Ovary (tissue), 9 donors: ENCODE data around the gene KLHL6. TPM values are rescaled to one million over a fixed set of nuclear protein-coding genes. Genes with fewer than 3 reads are reported as not detected.

ENCODE experiments used
- DNase-seq, 5 donors: peaks; one replicate each; pipeline ENCODE4 v3.0.0-alpha.2; 2019 to 2020
- H3K27ac ChIP-seq, 2 donors: fragments of 200-600 bp; one replicate each; pipeline versions ENCODE4 v1.5.1 to v1.8.0; 2019 to 2022
- H3K27me3 ChIP-seq: fragments of 200-600 bp; one replicate; pipeline ENCODE4 v1.8.0; 2022
- H3K36me3 ChIP-seq: fragments of 200-600 bp; sonication (generic); one replicate; pipeline ENCODE4 v1.5.1; 2019
- H3K4me1 ChIP-seq: one replicate; pipeline ENCODE4 v1.8.1; 2013; ENCODE audit warnings: mild to moderate bottlenecking, moderate library complexity; ENCODE audit not compliant: insufficient read depth
- H3K4me3 ChIP-seq: fragments of 200-600 bp; sonication (generic); one replicate; pipeline ENCODE4 v1.5.1; 2017
- H3K9me3 ChIP-seq, 2 donors: fragments of 200-600 bp in 1 of 2; sonication (generic) in 1 of 2; one replicate each; pipeline versions ENCODE4 v1.5.1 to v1.8.1; 2013 to 2019; ENCODE audit warnings: mild to moderate bottlenecking in 1 of 2, moderate library complexity in 1 of 2
- CTCF ChIP-seq, 3 donors: fragments of 450-650 bp in 2 of 3; fragments of 200-600 bp in 1 of 3; IDR thresholded peaks; one replicate each; pipeline versions ENCODE4 v1.5.1 to v1.8.0; 2016 to 2022; ENCODE audit warnings: antibody characterized with exemption in 3 of 3, mild to moderate bottlenecking in 1 of 3
- EP300 ChIP-seq: sonication (generic); formaldehyde crosslinking; IDR thresholded peaks from one replicate; pipeline ENCODE4 v1.6.1; 2017; ENCODE audit warnings: antibody characterized with exemption
- POLR2A ChIP-seq: fragments of 450-650 bp; IDR thresholded peaks from one replicate; pipeline ENCODE4 v1.6.1; 2017; ENCODE audit warnings: antibody characterized with exemption, mild to moderate bottlenecking, moderate library complexity
- WGBS, 3 donors: extraction: QIAGEN DNeasy Blood & Tissue Kit in 1 of 3; methylation state at CpG; one replicate each; pipeline versions ENCODE4 v1.1.5 to v1.1.7; 2013 to 2017; 5-methylcytosine and 5-hydroxymethylcytosine counted together
- intact Hi-C, 4 donors: fragments of 100-400 bp; cut with DNase I; formaldehyde crosslinking; loops; one replicate each; pipeline versions ENCODE4 v1.11.0 to v1.15.1; 2022 to 2023
- polyA plus RNA-seq, 2 donors: library from polyadenylated mRNA; stranded (reverse); fragments of 200-250 nt in 1 of 2; fragments of 350-450 nt in 1 of 2; fragmentation: Illumina TruSeq in 1 of 2; extraction: RNeasy Lipid Tissue Mini Kit (QIAGEN cat#74804) in 1 of 2; gene quantifications; one replicate each; pipeline ENCODE4 v1.2.3, GENCODE V29; 2013 to 2014
- total RNA-seq, 7 donors: library from RNA; depleted of rRNA in 2 of 7; stranded (reverse); fragments of >200 nt in 2 of 7; fragmentation: NEBNext Ultra II Directional in 3 of 7; extraction: Animal tissue kit (Norgen Biotek cat#: 25700) in 3 of 7; gene quantifications; one replicate each; pipeline versions ENCODE4 v1.1.0 to v1.2.4, GENCODE V29; 2016 to 2023
- donor health status: DM: no; HTN: no; CAD: no; lungs with moderate emphysema.
- donor health status: DM: no; HTN: no; CAD: no.
- donor health status: Bipolar disorder and iron deficiency.
- donor health status: DM: yes; HTN: yes; CAD: no.
- donor health status: DM: no; HTN: no; CAD: no.
- donor health status: DM: yes; HTN: yes; CAD: no.

KLHL6 gene
- total and polyA plus RNA-seq, 9 donors, result 0.21 to 3.9 (median 0.92) TPM

GRCh38 chr3:183579967-183580900, 24.7 kb upstream of the KLHL6 start:
- intact Hi-C loops, result no loop called here
- no peaks in the 10 kb centered on the region for H3K27me3 ChIP-seq
- H3K27ac ChIP-seq, result peak overlapping the region; percentile 33 to 62
- TF ChIP-seq EP300, result no peak
- no peak for TF ChIP-seq POLR2A
- TF ChIP-seq CTCF (IDR thresholded peaks at IDR 0.05), result no peak
- no peaks in the 10 kb centered on the region for H3K36me3 ChIP-seq
- H3K9me3 ChIP-seq, result no peaks in the 10 kb centered on the region
- peak; percentile 55 to 71 (median 62) for DNase-seq
- 3 to 11% (median 6%) methylated on average over 17 of the region's 17 CpGs for WGBS, 3 donors
- peaks cover 39% of the 10 kb centered on the region for H3K4me1 ChIP-seq
- no peak overlapping the region for H3K4me3 ChIP-seq

GRCh38 chr3:183578179-183578578, 22.7 kb upstream of the KLHL6 start:
- no peaks in the 10 kb centered on the region for H3K36me3 ChIP-seq
- TF ChIP-seq CTCF (IDR thresholded peaks at IDR 0.05) (no peak), POLR2A (no peak), EP300 (no peak)
- H3K27me3 ChIP-seq, result no peaks in the 10 kb centered on the region
- intact Hi-C loops, result no loop called here
- no peak overlapping the region for H3K27ac ChIP-seq
- peaks cover 22% of the 10 kb centered on the region for H3K4me1 ChIP-seq
- no peak for DNase-seq
- H3K9me3 ChIP-seq, result no peaks in the 10 kb centered on the region
- WGBS, 3 donors, result 93 to 98% (median 95%) methylated on average over 3 of the region's 3 CpGs
- H3K4me3 ChIP-seq, result no peak overlapping the region

GRCh38 chr3:183577346-183577745, 21.8 kb upstream of the KLHL6 start:
- WGBS, 3 donors, result 84 to 92% (median 90%) methylated on average over 3 of the region's 3 CpGs
- Histone ChIP-seq H3K9me3 (no peaks in the 10 kb centered on the region), H3K36me3 (no peaks in the 10 kb centered on the region), H3K27me3 (no peaks in the 10 kb centered on the region), H3K4me1 (peaks cover 18% of the 10 kb centered on the region), H3K4me3 (no peak overlapping the region), H3K27ac (no peak overlapping the region)
- intact Hi-C loops, result no loop called here
- TF ChIP-seq CTCF (IDR thresholded peaks at IDR 0.05) (no peak), POLR2A (no peak), EP300 (no peak)
- no peak for DNase-seq

GRCh38 chr3:183576487-183577107, 21.1 kb upstream of the KLHL6 start:
- WGBS, 3 donors, result 24 to 30% (median 24%) methylated on average over 6 of the region's 6 CpGs
- no peak for TF ChIP-seq POLR2A
- no peak for TF ChIP-seq EP300
- no peak for TF ChIP-seq CTCF (IDR thresholded peaks at IDR 0.05)
- Histone ChIP-seq H3K4me3 (no peak overlapping the region), H3K4me1 (peaks cover 16% of the 10 kb centered on the region), H3K27ac (no peak overlapping the region), H3K27me3 (no peaks in the 10 kb centered on the region), H3K36me3 (no peaks in the 10 kb centered on the region), H3K9me3 (no peaks in the 10 kb centered on the region)
- DNase-seq, result peak in 4 of 5 donors; percentile 37 to 58 (median 54)
- intact Hi-C loops, result no loop called here
